PFSK-1 (cell line): ENCODE data around the gene KAZN.

ENCODE experiments used
- FOXP2 ChIP-seq: optimal IDR thresholded peaks from 2 replicates; pipeline ENCODE3; 2011; ENCODE audit warnings: borderline replicate concordance, control low read depth, inconsistent platforms; ENCODE audit not compliant: insufficient read depth; ENCODE audit errors: extremely low read length, extremely low read depth
- POLR2AphosphoS5 ChIP-seq: IDR thresholded peaks from 2 replicates; pipeline ENCODE4 v1.6.1; 2012; ENCODE audit warnings: low read depth, mild to moderate bottlenecking, control low read depth, low read length, moderate library complexity
- REST ChIP-seq, 2 experiments: IDR thresholded peaks; 2 replicates each; pipeline versions ENCODE4 v1.6.1 to v1.8.0; 2011 to 2012; ENCODE audit warnings: low read depth in 2 of 2, low read length in 2 of 2, control low read depth in 1 of 2, inconsistent platforms in 1 of 2, mild to moderate bottlenecking in 1 of 2, moderate library complexity in 1 of 2; ENCODE audit not compliant: insufficient read depth in 1 of 2
- SIN3A ChIP-seq: IDR thresholded peaks from 2 replicates; pipeline ENCODE4 v1.6.1; 2012; ENCODE audit warnings: mild to moderate bottlenecking, low read length, moderate library complexity, borderline replicate concordance; ENCODE audit not compliant: insufficient read depth
- TAF1 ChIP-seq: IDR thresholded peaks from 2 replicates; pipeline ENCODE4 v1.6.1; 2012; ENCODE audit warnings: low read length, control low read depth, borderline replicate concordance; ENCODE audit not compliant: insufficient read depth

The KAZN gene

GRCh38 chr1:14679027-14679688 lies 80.7 kb downstream of the KAZN start:
- TF ChIP-seq TAF1 (no peak), SIN3A (no peak), POLR2AphosphoS5 (no peak), FOXP2 (no peak), REST (IDR thresholded peaks at IDR 0.05; ENCODE audit: insufficient read depth in 1 of 2, low read depth in 2 of 2, low read length in 2 of 2) (no peak)

GRCh38 chr1:14681182-14681581 lies 82.7 kb downstream of the KAZN start:
- TF ChIP-seq POLR2AphosphoS5 (no peak), FOXP2 (no peak), SIN3A (no peak), REST (IDR thresholded peaks at IDR 0.05; ENCODE audit: insufficient read depth in 1 of 2, low read depth in 2 of 2, low read length in 2 of 2) (no peak), TAF1 (no peak)

- TF ChIP-seq SIN3A (no peak), TAF1 (no peak), FOXP2 (no peak), POLR2AphosphoS5 (no peak), REST (IDR thresholded peaks at IDR 0.05; ENCODE audit: insufficient read depth in 1 of 2, low read depth in 2 of 2, low read length in 2 of 2) (no peak)
Measured at GRCh38 chr1:14682941-14683621, 84.6 kb downstream of the KAZN start.

GRCh38 chr1:14685078-14685477 lies 86.6 kb downstream of the KAZN start:
- TF ChIP-seq SIN3A (no peak), REST (IDR thresholded peaks at IDR 0.05; ENCODE audit: insufficient read depth in 1 of 2, low read depth in 2 of 2, low read length in 2 of 2) (no peak), TAF1 (no peak), POLR2AphosphoS5 (no peak), FOXP2 (no peak)
